Cardiac atrium fibroblast (primary cell): ENCODE data around the gene MBD3L2. TPM values are rescaled to one million over a fixed set of nuclear protein-coding genes. Genes with fewer than 3 reads are reported as not detected.

Experiments
- total RNA-seq: library from RNA; depleted of rRNA; stranded (reverse); fragments of >200 nt; gene quantifications from 2 replicates; pipeline ENCODE4 v1.2.3, GENCODE V29; 2015

The MBD3L2 gene
- total RNA-seq = not detected in 2 replicates

GRCh38 chr19:7049021-7049420 is at the start of gene MBD3L2:
TSS of gene MBD3L2 (plus strand) at chr19:7049321. CDS start at chr19:7049374, 53 bp downstream.

GRCh38 chr19:7021331-7021730 is 27.8 kb upstream of the MBD3L2 start, which contains the start of gene MBD3L2B:
TSS of gene MBD3L2B (minus strand) at chr19:7021431. CDS start at chr19:7021397, 34 bp downstream.

GRCh38 chr19:7030278-7030677 is 18.8 kb upstream of the MBD3L2 start, which contains the start of gene MBD3L5:
TSS of gene MBD3L5 (plus strand) at chr19:7030578. CDS start at chr19:7030612, 34 bp downstream.

GRCh38 chr19:7040079-7040478 is 9.0 kb upstream of the MBD3L2 start, which contains the start of gene MBD3L4:
TSS of gene MBD3L4 (minus strand) at chr19:7040179. CDS start at chr19:7040144, 35 bp downstream.

GRCh38 chr19:7058576-7058975 is 9.5 kb downstream of the MBD3L2 start, which contains the start of gene MBD3L3:
TSS of gene MBD3L3 (minus strand) at chr19:7058676. CDS start at chr19:7058605, 71 bp downstream.

GRCh38 chr19:7069042-7069903 is 20.2 kb downstream of the MBD3L2 start, which contains the start of gene ZNF557:
TSS of gene ZNF557 (plus strand) at chr19:7069703. CDS start at chr19:7075075, 5,372 bp downstream.

Other genes with a start within 250 kb of the MBD3L2 start
- not detected in 2 replicates for gene ADGRE1, start 161.7 kb upstream of the MBD3L2 start, total RNA-seq
- gene MBD3L2B, start 27.9 kb upstream of the MBD3L2 start, total RNA-seq = not detected in 2 replicates
- gene MBD3L5, start 18.7 kb upstream of the MBD3L2 start, total RNA-seq = not detected in 2 replicates
- gene MBD3L4, start 9.1 kb upstream of the MBD3L2 start, total RNA-seq = not detected in 2 replicates
- gene MBD3L3, start 9.4 kb downstream of the MBD3L2 start, total RNA-seq = not detected in 2 replicates
- 6.8 and 9.2 TPM in 2 replicates for gene ZNF557, start 20.4 kb downstream of the MBD3L2 start, total RNA-seq
- gene INSR, start 245.1 kb downstream of the MBD3L2 start, total RNA-seq = 14.1 and 18.5 TPM in 2 replicates